K562 (cell line): ENCODE data around the gene PRKACB. TPM values are rescaled to one million over a fixed set of nuclear protein-coding genes. Genes with fewer than 3 reads are reported as not detected.

Experiments
- ATAC-seq: fragments of 200-7000 bp; cut with Tn5 transposase; 3 replicates; pipeline ENCODE4 v1.9.1; 2020; ENCODE audit warnings: moderate library complexity
- BruUV-seq: library from RNA; stranded (reverse); fragments of 400-500 nt; replicated peaks from 2 replicates; lab custom pipeline; 2021; lab: Mats Ljungman, UMichigan
- CTCF ChIA-PET: fragments of 300-600 bp; formaldehyde crosslinking; extraction: SDS; loops from one replicate; lab custom pipeline; 2021; ENCODE audit warnings: low intra/inter-chr PET ratio; lab: Yijun Ruan, JAX
- POLR2A ChIA-PET: fragments of 300-600, 350-650 bp; sonication (Branson Sonifier 250); formaldehyde crosslinking; extraction: SDS; loops from one replicate; lab custom pipeline; 2021; ENCODE audit warnings: antibody characterized with exemption, inconsistent platforms; lab: Yijun Ruan, JAX
- DNase-seq, 4 experiments: peaks; one replicate each; pipeline versions ENCODE4 v3.0.0 to v3.0.0-alpha.2; 2011 to 2018; ENCODE audit warnings: low spot score in 3 of 4, mixed read lengths in 3 of 4; ENCODE audit errors: extremely low read depth in 1 of 4
- FAIRE-seq: peaks from 2 replicates; lab custom pipeline; 2011; peaks lifted over from hg19 to GRCh38; lab: Jason Lieb, UNC
- H2AFZ ChIP-seq: 2 replicates; pipeline ENCODE4 v1.6.0; 2011; ENCODE audit warnings: low read depth, low read length, control low read depth, inconsistent platforms
- H3K27ac ChIP-seq: fragments of 200-600 bp; 3 replicates; pipeline ENCODE4 v1.8.0; 2011; ENCODE audit warnings: low read depth, mild to moderate bottlenecking, control low read depth, inconsistent platforms, low read length, moderate library complexity, mixed read lengths; ENCODE audit errors: extremely low read depth
- H3K27me3 ChIP-seq, 2 experiments: fragments of 300-600 bp in 1 of 2; 2 replicates in 1 of 2; 3 replicates in 1 of 2; pipeline versions ENCODE4 v1.6.0 to v1.8.0; 2011; ENCODE audit warnings: inconsistent platforms in 2 of 2, low read length in 2 of 2, mild to moderate bottlenecking in 1 of 2, mixed read lengths in 1 of 2, moderate library complexity in 1 of 2; ENCODE audit not compliant: control insufficient read depth in 2 of 2, insufficient read depth in 2 of 2
- H3K36me3 ChIP-seq: fragments of 300-600 bp; 3 replicates; pipeline ENCODE4 v1.8.0; 2011; ENCODE audit warnings: mild to moderate bottlenecking, low read length, inconsistent platforms; ENCODE audit not compliant: control insufficient read depth, insufficient read depth
- H3K4me1 ChIP-seq, 2 experiments: fragments of 200-600 bp in 1 of 2; replicated peaks in 1 of 2; 2 replicates in 1 of 2; 3 replicates in 1 of 2; pipeline versions ENCODE4 v1.5.1 to v1.8.0; 2011; ENCODE audit warnings: inconsistent platforms in 2 of 2, low read length in 2 of 2, mild to moderate bottlenecking in 1 of 2, mixed read lengths in 1 of 2, moderate library complexity in 1 of 2; ENCODE audit not compliant: control insufficient read depth in 2 of 2, insufficient read depth in 2 of 2
- H3K4me2 ChIP-seq: 2 replicates; pipeline ENCODE4 v1.6.1; 2011; ENCODE audit warnings: low read length, control low read depth, inconsistent platforms, mixed read lengths; ENCODE audit not compliant: insufficient read depth
- H3K4me3 ChIP-seq: fragments of 200-600 bp; sonication (generic), shearing (Covaris generic); 2 replicates; pipeline ENCODE4 v1.5.1; 2016; ENCODE audit warnings: control low read depth, inconsistent platforms
- H3K79me2 ChIP-seq: fragments of 200-600 bp; 3 replicates; pipeline ENCODE4 v1.8.0; 2011; ENCODE audit warnings: low read length, inconsistent platforms; ENCODE audit not compliant: control insufficient read depth, insufficient read depth
- H3K9ac ChIP-seq, 2 experiments: 2 replicates each; pipeline versions ENCODE4 v1.6.0 to v1.6.1; 2011; ENCODE audit warnings: low read depth in 2 of 2, low read length in 2 of 2, control low read depth in 1 of 2, inconsistent platforms in 1 of 2, mild to moderate bottlenecking in 1 of 2, mixed read lengths in 1 of 2; ENCODE audit not compliant: insufficient read depth in 1 of 2
- H3K9me1 ChIP-seq: one replicate; pipeline ENCODE4 v1.6.0; 2011; ENCODE audit warnings: inconsistent platforms, mild to moderate bottlenecking, low read length, moderate library complexity; ENCODE audit not compliant: control insufficient read depth, insufficient read depth
- H3K9me3 ChIP-seq: replicated peaks from 2 replicates; pipeline ENCODE4 v1.5.1; 2011; ENCODE audit warnings: low read depth, low read length, inconsistent platforms; ENCODE audit not compliant: control insufficient read depth, insufficient read depth
- H4K20me1 ChIP-seq: replicated peaks from 2 replicates; pipeline ENCODE4 v1.6.1; 2011; ENCODE audit warnings: low read length, inconsistent platforms, mixed read lengths; ENCODE audit not compliant: control insufficient read depth, insufficient read depth
- ARHGAP35 ChIP-seq: fragments of 450-650 bp; IDR thresholded peaks from 2 replicates; pipeline ENCODE4 v1.6.1; 2018; ENCODE audit not compliant: partially characterized antibody
- C11orf30 ChIP-seq: fragments of 450-650 bp; IDR thresholded peaks from 2 replicates; pipeline ENCODE4 v1.6.1; 2016; ENCODE audit warnings: low read depth, mild to moderate bottlenecking
- DLX4 ChIP-seq: fragments of 250-450 bp; sonication (Bioruptor Pico); IDR thresholded peaks from 2 replicates; pipeline ENCODE4 v1.6.1; 2021; ENCODE audit warnings: mild to moderate bottlenecking
- ELF2 ChIP-seq: fragments of 250-450 bp; sonication (Bioruptor Pico); IDR thresholded peaks from 2 replicates; pipeline ENCODE4 v1.5.0; 2021; ENCODE audit warnings: mild to moderate bottlenecking
- HMBOX1 ChIP-seq: sonication (generic); IDR thresholded peaks from 2 replicates; pipeline ENCODE4 v1.6.1; 2016
- MED1 ChIP-seq: sonication (generic); formaldehyde crosslinking; IDR thresholded peaks from 2 replicates; pipeline ENCODE4 v1.8.1; 2023; ENCODE audit warnings: missing genetic modification reagents, borderline replicate concordance
- MNT ChIP-seq, 2 experiments: fragments of 450-650 bp; conservative IDR thresholded peaks; 2 replicates each; pipeline ENCODE4 v1.6.1; 2017; ENCODE audit warnings: mild to moderate bottlenecking in 2 of 2, moderate library complexity in 2 of 2
- POLR2A ChIP-seq: fragments of 450-650 bp; conservative IDR thresholded peaks from 2 replicates; pipeline ENCODE4 v1.6.1; 2016
- XRCC4 ChIP-seq: IDR thresholded peaks from one replicate; pipeline ENCODE4 v1.6.1; 2011; ENCODE audit not compliant: insufficient read depth, insufficient read length; ENCODE audit errors: extremely low read depth
- ZNF133 ChIP-seq: fragments of 250-450 bp; sonication (Bioruptor Pico); IDR thresholded peaks from 2 replicates; pipeline ENCODE4 v1.4.0; 2020; ENCODE audit warnings: mild to moderate bottlenecking
- WGBS: fragments of 100-300 bp; shearing (Covaris generic); methylation state at CpG from one replicate; pipeline ENCODE4 v1.1.6; 2016; ENCODE audit warnings: low coverage, mixed read lengths; ENCODE audit not compliant: insufficient coverage; ENCODE audit errors: missing lambda C conversion rate; 5-methylcytosine and 5-hydroxymethylcytosine counted together
- in situ Hi-C: fragments of 300-500 bp; cut with MboI; formaldehyde crosslinking; loops from 4 replicates; pipeline ENCODE4 v1.15.0; 2018; ENCODE audit warnings: inconsistent platforms, mixed read lengths
- intact Hi-C: fragments of 100-400 bp; cut with micrococcal nuclease; formaldehyde crosslinking; loops from 2 replicates; pipeline ENCODE4 v1.14.2; 2022
- polyA plus RNA-seq, 8 experiments: library from polyadenylated mRNA; depleted of rRNA in 4 of 8; stranded (reverse) in 5 of 8; unstranded in 3 of 8; fragments of >200 nt; fragmentation: Nextera tagmentation in 2 of 8; fragmentation: Illumina TruSeq in 1 of 8; extraction: Ambion mirVana in 2 of 8; extraction: Trizol in 1 of 8; gene quantifications; 2 replicates each; pipeline versions ENCODE4 v1.2.1 to v1.2.3, GENCODE V29; 2011 to 2014; ENCODE audit warnings: inconsistent platforms in 1 of 8, missing spikeins in 1 of 8
- total RNA-seq, 7 experiments: library from RNA; depleted of rRNA in 6 of 7; stranded (reverse); fragments of >200 nt in 6 of 7; fragmentation: Illumina TruSeq in 2 of 7; extraction: Trizol in 2 of 7; gene quantifications; 2 replicates each; pipeline versions ENCODE4 v1.2.1 to v1.2.3, GENCODE V29; 2011 to 2021; ENCODE audit warnings: low replicate concordance in 1 of 7

PRKACB gene
- total and polyA plus RNA-seq, 9 of the 15 experiments (the other 6 are each of a cell fraction or from before 2014, with no cell fraction given): 1.1 to 5.2 (median 2.8) TPM

- no peaks in the 10 kb centered on the region for H3K36me3 ChIP-seq
- H3K9ac ChIP-seq: no peak overlapping the region
- no peaks in the 10 kb centered on the region for H3K9me1 ChIP-seq
- no peaks in the 10 kb centered on the region for H3K9me3 ChIP-seq
- TF ChIP-seq HMBOX1: no peak
- TF ChIP-seq ARHGAP35: no peak
- no peak for TF ChIP-seq DLX4
- no peak for TF ChIP-seq MED1 (CRISPR knock-in tag)
- TF ChIP-seq MNT (conservative IDR thresholded peaks at IDR 0.05): no peak
- no peak for TF ChIP-seq ELF2 (CRISPR knock-in tag)
- TF ChIP-seq POLR2A: no peak
- TF ChIP-seq C11orf30: no peak
- TF ChIP-seq ZNF133: no peak
- TF ChIP-seq XRCC4: no peak
- H3K4me1 ChIP-seq: no peaks in the 10 kb centered on the region
- intact Hi-C loops: no loop called here
- no TSS peak for BruUV-seq
- H3K4me2 ChIP-seq: no peak overlapping the region
- DNase-seq: no peak
- no peak overlapping the region for H3K27ac ChIP-seq
- no peaks in the 10 kb centered on the region for H3K79me2 ChIP-seq
- no peak for FAIRE-seq
- no peak overlapping the region for H2AFZ ChIP-seq
- ChIA-PET POLR2A (no interaction called here), CTCF (no interaction called here)
- no peak overlapping the region for H3K4me3 ChIP-seq
- no peak; the same call in 2 of the 3 replicates for ATAC-seq
- no peaks in the 10 kb centered on the region for H4K20me1 ChIP-seq
- WGBS: 50% methylated on average over 7 of the region's 7 CpGs
- no peaks in the 10 kb centered on the region for H3K27me3 ChIP-seq
- in situ Hi-C loops: loop anchor here (10.0 to 25.0 kb wide), 2 partner anchors 629 to 1059 kb away; no protein-coding TSS in a partner anchor
Measured at GRCh38 chr1:84133479-84133878, 10.6 kb upstream of the PRKACB start.
